ENCODE measurements around the gene UNC13A. TPM values are rescaled to one million over a fixed set of nuclear protein-coding genes. Genes with fewer than 3 reads are reported as not detected.
A peak's percentile ranks its signal among the peaks of the same experiment; 100 is the strongest.

UNC13A gene
- 1 to 10 TPM in 7 of 9 donors, under 1 TPM in 2; 0.57 to 5.3 (median 1.6) TPM for total RNA-seq
- polyA plus RNA-seq = 1 to 10 TPM; 1.5 to 9.7 (median 5.1) TPM
- long read RNA-seq, donor 1 = 0 reads
- long read RNA-seq, donor 2 = 0 reads
- long read RNA-seq, donor 3 = 0 reads
- long read RNA-seq, donor 4 = 0 reads
- long read RNA-seq, donor 5, partial matches to known transcripts = 0 of 1 reads
- long read RNA-seq, donor 5, other reads (novel, unspliced or antisense) = 1 of 1 reads
- long read RNA-seq, donor 6, partial matches to known transcripts = 0 of 1 reads
- long read RNA-seq, donor 6, other reads (novel, unspliced or antisense) = 1 of 1 reads
- long read RNA-seq, donor 7 = 0 reads
- long read RNA-seq, donor 8 = 0 reads
- long read RNA-seq, donor 9 = 0 reads
- long read RNA-seq, donor 10 = 0 reads

DNA sequence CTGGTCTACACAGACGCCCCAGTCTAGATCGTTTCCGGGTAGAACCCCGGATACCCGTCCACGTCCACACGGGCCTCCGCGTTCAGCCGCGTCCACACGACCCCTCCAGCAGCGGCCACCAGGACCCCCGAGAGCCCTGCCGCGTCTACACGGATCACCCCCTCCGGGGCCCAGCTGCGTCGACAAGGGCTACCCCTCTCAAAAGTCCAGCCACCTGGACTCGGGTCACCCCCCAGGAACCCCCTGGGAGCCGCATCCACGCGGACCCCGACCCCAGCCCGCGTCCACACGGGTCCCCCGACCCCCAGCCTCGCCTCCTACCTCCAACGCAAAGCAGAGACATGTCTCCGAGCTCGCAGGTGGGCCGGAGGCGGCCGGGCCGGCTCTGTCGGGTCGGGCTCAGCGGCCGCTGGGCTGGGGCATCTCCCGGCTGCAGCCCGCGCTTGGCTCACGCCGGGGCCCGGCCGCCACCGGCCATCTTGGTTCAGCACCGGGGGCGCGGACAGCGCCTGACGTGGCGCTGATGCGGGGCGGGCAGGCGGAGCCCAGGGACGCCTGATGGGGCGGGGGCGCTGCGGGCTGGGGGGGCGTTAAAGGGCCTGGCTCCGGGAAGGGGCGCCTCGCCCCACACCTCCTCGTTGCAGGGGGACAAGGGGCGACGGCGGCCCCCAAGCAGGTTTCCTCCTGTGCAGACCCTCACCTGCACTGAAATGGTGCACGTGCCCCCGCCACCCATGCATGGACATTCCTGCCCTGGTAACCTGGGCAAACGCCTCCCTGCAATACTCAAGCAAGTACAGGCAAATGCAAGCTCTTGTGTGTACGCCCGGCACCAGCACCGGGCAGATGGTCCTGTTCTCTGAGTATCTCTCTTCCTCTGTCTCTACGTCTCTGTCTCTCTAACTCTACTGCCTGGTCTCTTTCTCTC, at the start of gene UNC13A:
Gene UNC13A, minus strand, starts transcription at position 498 of the 928 bp plus-strand sequence. Its CDS starts 155 bp downstream, at position 343.
- peak within 1 kb of the TSS in 2 of 5 donors; percentile 35 to 59 for H3K27ac ChIP-seq
- H3K36me3 ChIP-seq (replicated peaks in 1 of 2) = no peaks in the 10 kb centered on the region
- peak within 1 kb of the TSS in 1 of 4 donors; percentile 30 for H3K4me3 ChIP-seq
- 2 to 9% (median 3%) methylated on average over 7 to 77 of the region's 77 CpGs for WGBS, 4 donors
- peak; percentile 35 to 72 (median 57) for DNase-seq
- no peak for TF ChIP-seq POLR2A (IDR thresholded peaks at IDR 0.05)
- no peak for TF ChIP-seq CTCF (IDR thresholded peaks at IDR 0.05)
- H3K9me3 ChIP-seq (replicated peaks in 1 of 3) = no peaks in the 10 kb centered on the region
- H3K27me3 ChIP-seq = peaks cover 22% of the 10 kb centered on the region
- intact Hi-C loops (cut with DNase I) = no loop called here
- no peaks in the 10 kb centered on the region for H3K4me1 ChIP-seq (replicated peaks in 1 of 2)

DNA sequence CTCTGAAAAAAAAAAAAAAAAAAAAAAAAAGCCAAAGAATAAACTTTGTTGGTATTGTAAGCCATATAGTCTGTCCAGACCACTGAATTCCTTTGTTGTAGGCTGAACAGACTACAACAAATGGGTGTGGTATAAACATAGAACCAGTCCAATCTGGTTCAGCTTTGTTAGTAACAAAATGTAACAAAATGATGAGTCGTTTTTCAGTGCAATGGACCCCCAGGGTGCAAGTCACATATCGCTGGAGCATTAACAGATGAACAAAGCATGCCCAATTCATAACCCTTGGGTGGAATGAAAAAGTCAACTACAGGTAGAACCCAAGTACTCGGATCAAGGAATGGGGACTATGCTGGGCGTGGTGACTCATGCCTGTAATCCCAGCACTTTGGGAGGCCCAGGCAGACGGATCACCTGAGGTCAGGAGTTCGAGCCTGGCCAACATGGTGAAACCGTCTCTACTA, 49.6 kb upstream of the UNC13A start:
- intact Hi-C loops (cut with DNase I) = no loop called here
- no peaks in the 10 kb centered on the region for H3K27me3 ChIP-seq
- no peaks in the 10 kb centered on the region for H3K4me1 ChIP-seq (replicated peaks in 1 of 2)
- DNase-seq = no peak
- H3K36me3 ChIP-seq (replicated peaks in 1 of 2) = peaks cover 0 to 29% of the 10 kb centered on the region in 2 donors
- H3K9me3 ChIP-seq (replicated peaks in 1 of 3) = no peaks in the 10 kb centered on the region
- H3K27ac ChIP-seq = no peak overlapping the region
- WGBS, 4 donors = 84 to 91% (median 88%) methylated on average over 7 of the region's 7 CpGs
- TF ChIP-seq POLR2A (IDR thresholded peaks at IDR 0.05) (no peak), CTCF (IDR thresholded peaks at IDR 0.05) (no peak)
- no peak overlapping the region for H3K4me3 ChIP-seq

GRCh38 chr19:17735410-17735809, 47.3 kb upstream of the UNC13A start:
- no peaks in the 10 kb centered on the region for H3K9me3 ChIP-seq (replicated peaks in 1 of 3)
- intact Hi-C loops (cut with DNase I) = no loop called here
- no peaks in the 10 kb centered on the region for H3K4me1 ChIP-seq (replicated peaks in 1 of 2)
- H3K36me3 ChIP-seq (replicated peaks in 1 of 2) = peaks cover 0 to 42% of the 10 kb centered on the region in 2 donors
- no peak for TF ChIP-seq CTCF (IDR thresholded peaks at IDR 0.05)
- no peak for TF ChIP-seq POLR2A (IDR thresholded peaks at IDR 0.05)
- WGBS, 4 donors = 91 to 100% (median 92%) methylated on average over 5 of the region's 5 CpGs
- no peaks in the 10 kb centered on the region for H3K27me3 ChIP-seq
- no peak for DNase-seq
- no peak overlapping the region for H3K4me3 ChIP-seq
- no peak overlapping the region for H3K27ac ChIP-seq

- peaks cover 0 to 55% of the 10 kb centered on the region in 2 donors for H3K36me3 ChIP-seq (replicated peaks in 1 of 2)
- no peaks in the 10 kb centered on the region for H3K4me1 ChIP-seq (replicated peaks in 1 of 2)
- DNase-seq = no peak
- no peaks in the 10 kb centered on the region for H3K9me3 ChIP-seq (replicated peaks in 1 of 3)
- WGBS, 4 donors = 90 to 94% (median 93%) methylated on average over 8 to 16 of the region's 16 CpGs
- H3K4me3 ChIP-seq = no peak overlapping the region
- TF ChIP-seq POLR2A (IDR thresholded peaks at IDR 0.05) = no peak
- no peak for TF ChIP-seq CTCF (IDR thresholded peaks at IDR 0.05)
- H3K27me3 ChIP-seq = no peaks in the 10 kb centered on the region
- intact Hi-C loops (cut with DNase I) = no loop called here
- no peak overlapping the region for H3K27ac ChIP-seq
Observed at GRCh38 chr19:17734146-17734545, 46.0 kb upstream of the UNC13A start.

Measured in adrenal gland (tissue), 19 donors.